NOMO-1 (cell line): ENCODE measurements around the gene DAD1.

ENCODE experiments used
- DNase-seq, 2 experiments: peaks; one replicate each; lab custom pipeline; 2025; ENCODE audit not compliant: unreplicated experiment in 2 of 2; lab: John Stamatoyannopoulos, UW

DAD1 gene

GRCh38 chr14:22521449-22522239 lies 67.4 kb downstream of the DAD1 start:
- DNase-seq: no peak

GRCh38 chr14:22520796-22521195 lies 68.2 kb downstream of the DAD1 start:
- peak in 1 of 2 experiments; percentile 45 for DNase-seq

- no peak for DNase-seq
Measured at GRCh38 chr14:22519877-22520685, 68.9 kb downstream of the DAD1 start.

- no peak for DNase-seq
Measured at GRCh38 chr14:22518073-22518472, 71.0 kb downstream of the DAD1 start.

GRCh38 chr14:22517117-22517720 lies 71.8 kb downstream of the DAD1 start:
- DNase-seq: peak in 1 of 2 experiments; percentile 23

- no peak for DNase-seq
Measured at GRCh38 chr14:22515929-22516328, 73.1 kb downstream of the DAD1 start.
